Measurements from ENCODE around the gene C3orf38. TPM values are rescaled to one million over a fixed set of nuclear protein-coding genes. Genes with fewer than 3 reads are reported as not detected.
A peak's percentile ranks its signal among the peaks of the same experiment; 100 is the strongest.

Gene C3orf38
- polyA plus RNA-seq, 1 experiment: 22.6 TPM

- H3K27me3 ChIP-seq (ENCODE audit: control insufficient read depth, insufficient read depth, low read length): no peaks in the 10 kb centered on the region
- CTCF ChIA-PET: interaction anchor here (0.8 kb wide), 1 partner anchor 12 kb away, joined by 3 read pairs; no protein-coding TSS in a partner anchor
- POLR2A ChIA-PET: interaction anchor here (2.5 kb wide), 1 partner anchor 92 kb away, joined by 17 read pairs; the partner anchor contains the start of genes CGGBP1 and ZNF654
- no peak for DNase-seq (ENCODE audit: low read depth, low spot score)
- H3K27ac ChIP-seq (ENCODE audit: low read depth, low read length): no peak overlapping the region
- no peak for TF ChIP-seq CTCF (IDR thresholded peaks at IDR 0.05; ENCODE audit: low read depth, low read length)
- H3K4me3 ChIP-seq (ENCODE audit: low read depth, low read length): peak overlapping the region; percentile 100
- H3K9me3 ChIP-seq (ENCODE audit: control insufficient read depth, insufficient read depth, low read length): no peaks in the 10 kb centered on the region; the same call in 1 of the 2 replicates
Observed at GRCh38 chr3:88150806-88151205, 1.0 kb downstream of the C3orf38 start.

GRCh38 chr3:88151358-88151757 is 1.6 kb downstream of the C3orf38 start:
- Histone ChIP-seq H3K27ac (ENCODE audit: low read depth, low read length) (no peak overlapping the region), H3K9me3 (ENCODE audit: control insufficient read depth, insufficient read depth, low read length) (no peaks in the 10 kb centered on the region; the same call in 1 of the 2 replicates), H3K27me3 (ENCODE audit: control insufficient read depth, insufficient read depth, low read length) (no peaks in the 10 kb centered on the region), H3K4me3 (ENCODE audit: low read depth, low read length) (peak overlapping the region; percentile 100)
- no peak for DNase-seq (ENCODE audit: low read depth, low spot score)
- no peak for TF ChIP-seq CTCF (IDR thresholded peaks at IDR 0.05; ENCODE audit: low read depth, low read length)
- ChIA-PET POLR2A (no interaction called here), CTCF (interaction anchor here (1.1 kb wide), 1 partner anchor 38 kb away, joined by 5 read pairs; no protein-coding TSS in a partner anchor)

GRCh38 chr3:88152841-88153240 is 3.1 kb downstream of the C3orf38 start:
- DNase-seq (ENCODE audit: low read depth, low spot score): no peak
- ChIA-PET CTCF (no interaction called here), POLR2A (no interaction called here)

GRCh38 chr3:88166419-88166971 is 16.7 kb downstream of the C3orf38 start:
- TF ChIP-seq CTCF (IDR thresholded peaks at IDR 0.05; ENCODE audit: low read depth, low read length): no peak
- H3K27ac ChIP-seq (ENCODE audit: low read depth, low read length): no peak overlapping the region
- CTCF ChIA-PET: no interaction called here
- no peak for DNase-seq (ENCODE audit: low read depth, low spot score)
- no peaks in the 10 kb centered on the region for H3K9me3 ChIP-seq (ENCODE audit: control insufficient read depth, insufficient read depth, low read length)
- H3K27me3 ChIP-seq (ENCODE audit: control insufficient read depth, insufficient read depth, low read length): no peaks in the 10 kb centered on the region
- no peak overlapping the region for H3K4me3 ChIP-seq (ENCODE audit: low read depth, low read length)
- POLR2A ChIA-PET: no interaction called here

More at GRCh38 chr3:88152841-88153240, 3.1 kb downstream of the C3orf38 start:
- Histone ChIP-seq H3K4me3 (ENCODE audit: low read depth, low read length) (no peak overlapping the region), H3K27me3 (ENCODE audit: control insufficient read depth, insufficient read depth, low read length) (no peaks in the 10 kb centered on the region), H3K27ac (ENCODE audit: low read depth, low read length) (no peak overlapping the region), H3K9me3 (ENCODE audit: control insufficient read depth, insufficient read depth, low read length) (no peaks in the 10 kb centered on the region; the same call in 1 of the 2 replicates)
- TF ChIP-seq CTCF (IDR thresholded peaks at IDR 0.05; ENCODE audit: low read depth, low read length): no peak

GRCh38 chr3:88167173-88167572 is 17.4 kb downstream of the C3orf38 start:
- ChIA-PET CTCF (interaction anchor here (0.5 to 1.6 kb wide), 3 partner anchors 13 to 1076 kb away, joined by 3 to 8 read pairs (median 4); no protein-coding TSS in a partner anchor), POLR2A (no interaction called here)
- Histone ChIP-seq H3K27ac (ENCODE audit: low read depth, low read length) (no peak overlapping the region), H3K4me3 (ENCODE audit: low read depth, low read length) (no peak overlapping the region), H3K9me3 (ENCODE audit: control insufficient read depth, insufficient read depth, low read length) (no peaks in the 10 kb centered on the region), H3K27me3 (ENCODE audit: control insufficient read depth, insufficient read depth, low read length) (no peaks in the 10 kb centered on the region)
- DNase-seq (ENCODE audit: low read depth, low spot score): no peak
- TF ChIP-seq CTCF (IDR thresholded peaks at IDR 0.05; ENCODE audit: low read depth, low read length): no peak

Data from AG04450 (cell line).